ENCODE data around the gene INPP5A.
"Not testable (repeated sequence)": the region's sequence is repeated elsewhere in the genome, so short reads cannot be mapped to it uniquely, and the experiment has no call there.

INPP5A gene

GRCh38 chr10:132677473-132678227 lies 140.1 kb downstream of the INPP5A start:
- no peak overlapping the region for H3K4me3 Mint-ChIP-seq
- no peaks in the 10 kb centered on the region for H3K27me3 Mint-ChIP-seq
- ATAC-seq (no peak), DNase-seq (no peak)
- peaks cover 4% of the 10 kb centered on the region for H3K36me3 Mint-ChIP-seq (ENCODE audit: low read depth)
- no peak overlapping the region for H3K27ac Mint-ChIP-seq
- no peaks in the 10 kb centered on the region for H3K9me3 Mint-ChIP-seq
- peaks cover 5% of the 10 kb centered on the region for H3K4me1 Mint-ChIP-seq

DNA sequence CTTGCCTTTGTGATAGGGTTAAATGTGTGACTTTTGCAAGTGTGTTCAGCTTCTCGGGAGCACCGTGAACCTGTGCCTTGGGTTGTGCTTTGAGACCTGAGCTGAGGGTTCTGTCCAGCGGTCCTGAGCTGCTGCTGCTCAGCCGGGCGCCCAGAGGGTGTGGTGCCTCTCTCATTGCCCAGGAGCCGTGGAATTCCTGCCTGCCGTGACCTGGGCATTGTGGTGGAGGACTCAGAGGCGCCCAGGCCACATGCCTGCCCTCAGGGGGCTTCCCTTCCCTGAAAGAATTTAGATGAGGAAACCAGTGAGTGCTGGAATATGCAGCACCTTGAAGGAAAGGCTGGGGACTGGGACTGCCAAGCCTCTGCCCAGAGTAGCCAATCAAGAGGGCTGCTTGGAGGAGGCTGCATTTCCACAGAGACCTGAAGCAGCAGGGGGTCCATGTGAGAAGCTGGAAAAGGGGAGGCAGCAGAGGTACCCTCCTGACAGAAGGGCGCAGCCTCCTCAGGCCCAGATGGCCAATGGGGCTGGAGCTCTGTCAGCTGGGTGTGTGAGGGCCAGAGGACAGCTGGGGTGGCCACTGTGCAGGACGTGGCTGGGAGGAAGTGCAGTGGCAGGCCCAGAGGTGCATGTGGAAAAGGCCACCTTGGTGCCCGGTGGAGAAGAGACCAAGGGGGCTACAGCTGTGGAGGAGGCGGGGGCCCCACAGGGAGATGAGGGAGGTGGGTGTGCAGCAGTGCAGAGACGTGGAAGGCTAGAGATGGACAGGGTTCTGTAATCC lies 141.0 kb downstream of the INPP5A start:
- DNase-seq (no peak), ATAC-seq (peak; percentile 20)
- no peaks in the 10 kb centered on the region for H3K9me3 Mint-ChIP-seq
- H3K4me3 Mint-ChIP-seq, result no peak overlapping the region
- H3K4me1 Mint-ChIP-seq, result peaks cover 7% of the 10 kb centered on the region
- H3K36me3 Mint-ChIP-seq (ENCODE audit: low read depth), result peaks cover 2% of the 10 kb centered on the region
- H3K27me3 Mint-ChIP-seq, result no peaks in the 10 kb centered on the region
- peak overlapping the region; percentile 9 for H3K27ac Mint-ChIP-seq

DNA sequence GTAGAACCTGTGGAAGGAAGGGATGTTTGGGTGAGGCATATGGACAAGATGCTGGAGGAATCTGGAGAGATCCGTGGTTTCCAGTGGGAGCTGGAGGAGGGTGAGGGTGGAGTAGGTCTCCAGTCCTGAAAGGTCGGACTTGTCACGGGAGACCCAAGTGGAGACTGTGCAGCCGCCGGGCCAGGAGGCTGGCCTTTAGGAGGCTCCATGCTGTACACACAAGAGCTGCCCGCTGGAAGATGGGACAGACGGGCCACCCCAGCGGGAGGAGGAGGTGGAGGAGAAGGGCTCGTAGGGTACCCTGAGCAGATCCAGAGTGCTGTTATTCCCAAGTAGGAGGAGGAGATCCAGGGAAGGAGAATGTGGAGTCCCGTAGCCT lies 141.6 kb downstream of the INPP5A start:
- Mint-ChIP-seq H3K27ac (no peak overlapping the region), H3K36me3 (ENCODE audit: low read depth) (peaks cover 2% of the 10 kb centered on the region), H3K4me1 (peaks cover 10% of the 10 kb centered on the region), H3K27me3 (no peaks in the 10 kb centered on the region), H3K4me3 (no peak overlapping the region), H3K9me3 (no peaks in the 10 kb centered on the region)
- peak; percentile 24 for ATAC-seq
- DNase-seq, result no peak

- H3K4me3 Mint-ChIP-seq, result no peak overlapping the region
- H3K36me3 Mint-ChIP-seq (ENCODE audit: low read depth), result peaks cover 2% of the 10 kb centered on the region
- H3K27me3 Mint-ChIP-seq, result no peaks in the 10 kb centered on the region
- H3K27ac Mint-ChIP-seq, result no peak overlapping the region
- H3K4me1 Mint-ChIP-seq, result peaks cover 14% of the 10 kb centered on the region
- DNase-seq (no peak), ATAC-seq (no peak)
- H3K9me3 Mint-ChIP-seq, result no peaks in the 10 kb centered on the region
Measured at GRCh38 chr10:132679640-132680039, 142.1 kb downstream of the INPP5A start.

- not testable (repeated sequence) for H3K27me3 Mint-ChIP-seq
Measured at GRCh38 chr10:132680741-132681140, 143.2 kb downstream of the INPP5A start.

DNA sequence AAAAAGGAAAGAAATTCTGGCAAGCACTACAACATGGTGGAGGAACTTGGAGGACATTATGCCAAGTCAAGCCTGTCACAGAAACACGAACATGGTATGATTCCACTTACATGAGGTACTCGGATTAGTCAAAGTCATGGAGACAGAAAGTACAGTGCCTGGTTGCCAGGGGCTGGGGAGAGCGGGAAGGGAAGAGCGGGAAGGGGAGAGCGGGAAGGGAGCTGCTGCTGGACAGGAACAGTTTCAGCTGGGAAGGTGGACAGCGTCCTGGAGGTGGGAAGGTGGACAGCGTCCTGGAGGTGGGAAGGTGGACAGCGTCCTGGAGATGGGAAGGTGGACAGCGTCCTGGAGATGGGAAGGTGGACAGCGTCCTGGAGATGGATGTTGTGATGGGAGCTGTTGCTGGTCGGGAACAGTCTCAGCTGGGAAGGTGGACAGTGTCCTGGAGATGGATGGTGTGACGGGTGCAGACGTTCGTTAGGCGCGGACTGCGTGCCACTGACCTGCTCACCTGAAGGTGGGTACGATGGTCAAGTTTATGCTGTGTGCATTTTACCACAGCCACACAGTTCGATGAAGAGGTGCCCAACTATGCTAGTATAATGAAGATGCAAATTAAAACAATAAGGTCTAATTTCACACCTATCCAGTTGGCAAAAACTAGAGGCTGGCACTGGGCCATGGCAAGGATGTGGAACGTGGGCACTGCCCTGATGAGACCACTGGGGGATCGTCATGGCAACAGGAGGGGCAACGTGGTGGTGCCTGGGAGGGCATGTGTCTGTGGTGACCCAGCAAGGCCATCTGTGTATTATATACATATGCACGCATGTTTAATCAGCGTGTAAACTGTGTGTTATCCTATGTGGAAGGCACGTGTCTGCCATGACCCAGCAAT lies 144.5 kb downstream of the INPP5A start:
- no peaks in the 10 kb centered on the region for H3K9me3 Mint-ChIP-seq
- H3K27me3 Mint-ChIP-seq, result no peaks in the 10 kb centered on the region
- H3K36me3 Mint-ChIP-seq (ENCODE audit: low read depth), result peaks cover 2% of the 10 kb centered on the region
- DNase-seq (no peak), ATAC-seq (no peak)
- H3K4me3 Mint-ChIP-seq, result no peak overlapping the region
- peaks cover 29% of the 10 kb centered on the region for H3K4me1 Mint-ChIP-seq
- H3K27ac Mint-ChIP-seq, result no peak overlapping the region

More at GRCh38 chr10:132680741-132681140, 143.2 kb downstream of the INPP5A start:
- H3K4me1 Mint-ChIP-seq, result peaks cover 24% of the 10 kb centered on the region
- H3K4me3 Mint-ChIP-seq; H3K36me3 Mint-ChIP-seq (ENCODE audit: low read depth); H3K27ac Mint-ChIP-seq; H3K9me3 Mint-ChIP-seq; DNase-seq; ATAC-seq: not testable (repeated sequence)

DNA sequence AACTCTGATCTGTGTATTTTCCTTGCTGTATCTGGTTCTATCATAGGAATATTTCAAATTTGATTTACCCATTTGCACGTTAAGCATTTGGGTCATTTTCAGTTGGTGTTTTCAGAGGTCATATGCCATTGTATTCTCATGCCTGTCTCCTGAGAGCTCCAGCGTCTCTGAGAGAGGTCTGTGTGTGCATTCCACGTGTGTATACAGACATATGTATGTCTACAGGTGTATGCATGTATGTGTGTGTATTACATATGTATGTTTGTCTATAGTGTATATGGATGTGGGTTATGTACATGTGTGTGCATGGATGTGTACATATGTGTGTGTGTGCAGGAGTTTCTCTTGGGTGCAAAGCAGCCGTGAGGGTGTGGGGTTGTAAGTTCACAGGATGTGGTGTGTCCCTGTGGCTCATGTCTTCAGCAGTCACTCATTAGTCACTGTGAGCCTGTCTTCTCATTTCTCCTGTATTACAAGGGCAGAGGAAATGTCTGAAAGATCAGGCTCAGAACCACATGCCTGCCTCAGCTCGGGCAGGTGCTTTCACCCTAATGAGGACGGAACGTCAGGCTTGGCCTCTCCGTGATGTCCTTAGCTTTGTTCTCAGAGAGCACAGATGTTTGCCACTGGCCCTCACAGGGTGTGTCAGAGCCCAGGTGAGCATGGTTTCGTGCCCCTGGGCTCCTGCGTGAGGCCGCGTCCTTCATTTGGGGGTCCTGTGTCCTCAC lies 146.7 kb downstream of the INPP5A start:
- Mint-ChIP-seq H3K4me1 (peaks cover 29% of the 10 kb centered on the region), H3K4me3 (no peak overlapping the region), H3K9me3 (no peaks in the 10 kb centered on the region), H3K27me3 (no peaks in the 10 kb centered on the region), H3K27ac (peak overlapping the region; percentile 70), H3K36me3 (ENCODE audit: low read depth) (peaks cover 2% of the 10 kb centered on the region)
- DNase-seq, result peak; percentile 33
- peak; percentile 94 for ATAC-seq

DNA sequence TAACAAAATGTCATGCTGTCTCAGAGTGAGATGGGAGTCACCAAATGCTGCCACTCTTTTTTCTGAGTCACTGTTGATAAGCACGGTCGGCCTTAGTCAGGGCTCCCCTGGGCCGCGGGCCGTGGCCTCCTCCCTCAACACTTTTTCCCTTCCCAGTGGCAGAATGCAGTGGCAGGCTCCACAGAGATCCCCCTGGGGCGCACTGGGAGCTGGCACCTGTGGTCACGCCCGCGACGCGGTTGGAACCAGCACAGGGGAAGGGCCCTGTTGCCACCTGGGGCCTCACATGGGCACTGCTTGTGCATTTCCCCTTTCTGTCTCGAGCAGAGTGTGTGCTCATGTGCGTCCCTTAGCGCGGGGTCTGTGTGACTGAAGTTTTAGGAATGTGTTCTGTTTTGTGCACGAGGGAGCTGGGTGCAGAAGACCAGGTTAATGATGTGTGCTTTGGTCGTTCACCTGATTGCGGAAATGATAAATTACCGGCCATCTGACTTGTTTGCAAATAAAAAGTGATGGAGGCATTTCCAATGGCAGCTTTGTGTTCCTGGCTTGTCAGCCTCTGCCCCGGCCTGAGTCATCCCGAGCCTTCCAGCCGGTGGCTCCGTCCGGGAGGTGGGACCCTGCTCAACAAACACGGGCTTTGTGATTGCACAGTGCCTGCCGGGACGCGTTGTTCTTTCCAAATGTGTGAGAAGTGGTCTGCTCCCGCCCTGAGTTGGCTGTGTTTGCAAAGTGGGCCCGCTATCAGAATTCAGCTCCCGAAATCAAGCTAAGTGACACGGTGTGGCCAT lies 147.7 kb downstream of the INPP5A start:
- H3K27ac Mint-ChIP-seq, result no peak overlapping the region
- H3K4me3 Mint-ChIP-seq, result no peak overlapping the region
- DNase-seq (peak; percentile 32), ATAC-seq (peak; percentile 55)
- peaks cover 29% of the 10 kb centered on the region for H3K4me1 Mint-ChIP-seq
- peaks cover 2% of the 10 kb centered on the region for H3K36me3 Mint-ChIP-seq (ENCODE audit: low read depth)
- H3K9me3 Mint-ChIP-seq, result no peaks in the 10 kb centered on the region
- no peaks in the 10 kb centered on the region for H3K27me3 Mint-ChIP-seq

DNA sequence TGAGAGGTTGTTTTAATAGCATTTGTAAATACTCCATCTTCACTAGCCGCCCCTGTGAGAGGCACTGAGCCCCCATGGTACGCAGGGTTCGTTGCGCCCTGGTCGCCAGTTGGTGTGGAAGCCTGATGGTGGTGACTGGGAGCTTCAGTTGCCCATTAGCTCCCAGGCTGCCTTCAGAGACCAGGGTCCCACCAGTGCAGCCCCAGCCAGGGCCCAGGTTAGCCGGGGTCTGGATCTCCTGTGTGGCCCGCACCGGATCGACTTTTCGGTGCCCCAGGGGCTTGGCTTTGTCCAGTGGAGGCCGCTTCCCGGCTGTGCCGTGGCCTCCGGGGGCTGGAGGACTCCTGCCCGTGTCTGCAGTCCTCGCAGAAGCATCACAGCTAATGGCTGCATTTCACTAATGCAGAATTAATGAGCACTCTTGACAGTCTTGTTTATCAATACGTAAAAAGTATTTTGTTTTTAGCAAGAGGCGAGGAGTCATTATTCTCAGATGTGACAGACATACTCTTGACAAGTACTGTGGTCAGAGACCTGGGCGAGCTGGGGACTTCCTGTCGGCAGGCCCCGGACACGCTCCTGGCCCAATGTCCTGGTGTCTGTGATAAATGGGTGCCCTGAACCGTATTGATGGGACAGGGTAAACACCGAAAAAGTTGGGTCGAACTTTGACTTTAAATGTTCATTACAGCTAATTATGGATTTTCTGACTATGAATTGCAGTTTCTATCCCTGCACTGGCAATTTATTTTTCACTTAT lies 148.5 kb downstream of the INPP5A start:
- ATAC-seq (no peak), DNase-seq (no peak)
- no peaks in the 10 kb centered on the region for H3K27me3 Mint-ChIP-seq
- H3K9me3 Mint-ChIP-seq, result no peaks in the 10 kb centered on the region
- H3K4me1 Mint-ChIP-seq, result peaks cover 27% of the 10 kb centered on the region
- H3K27ac Mint-ChIP-seq, result no peak overlapping the region
- H3K36me3 Mint-ChIP-seq (ENCODE audit: low read depth), result peaks cover 4% of the 10 kb centered on the region
- H3K4me3 Mint-ChIP-seq, result no peak overlapping the region

DNA sequence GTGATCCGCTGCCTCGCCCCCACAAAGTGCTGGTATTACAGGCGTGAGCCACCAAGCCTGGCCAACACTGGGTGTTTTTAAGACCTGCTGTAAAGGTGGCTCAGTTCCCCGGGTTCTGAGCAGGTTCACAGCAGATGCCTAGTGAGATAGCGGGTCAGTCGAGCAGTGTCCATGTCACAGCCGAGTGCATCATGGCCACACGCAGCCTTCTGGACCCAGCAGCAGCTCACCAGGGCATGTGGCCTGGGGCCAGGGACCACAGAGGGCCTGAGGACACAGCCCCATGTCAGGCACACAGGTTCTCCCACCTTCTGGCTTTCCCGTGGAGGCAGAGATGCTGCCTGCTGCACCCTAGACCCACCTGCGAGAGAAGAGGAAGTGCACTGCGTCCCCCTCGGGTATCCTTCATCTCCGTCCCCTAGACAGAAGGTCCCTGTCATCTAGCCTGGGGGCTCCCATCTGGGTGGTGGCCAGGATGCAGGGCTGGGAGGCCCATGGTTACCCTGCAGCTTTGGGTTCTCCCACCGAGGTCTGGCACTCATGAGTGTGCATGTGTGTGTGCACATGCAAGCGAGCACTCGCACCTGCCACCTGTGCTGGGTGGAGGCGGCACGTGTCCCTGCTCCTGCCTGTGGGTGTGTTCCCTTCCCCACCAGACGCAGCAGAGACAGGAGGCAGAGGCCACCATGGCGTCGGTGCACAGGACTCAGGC lies 149.8 kb downstream of the INPP5A start:
- H3K27me3 Mint-ChIP-seq, result no peaks in the 10 kb centered on the region

GRCh38 chr10:132687893-132688579 lies 150.4 kb downstream of the INPP5A start:
- Mint-ChIP-seq H3K36me3 (ENCODE audit: low read depth) (peaks cover 7% of the 10 kb centered on the region), H3K4me1 (peaks cover 24% of the 10 kb centered on the region), H3K27me3 (no peaks in the 10 kb centered on the region), H3K9me3 (no peaks in the 10 kb centered on the region), H3K4me3 (no peak overlapping the region), H3K27ac (no peak overlapping the region)
- ATAC-seq, result no peak
- DNase-seq, result no peak

More for the DNA sequence above, 149.8 kb downstream of the INPP5A start:
- no peaks in the 10 kb centered on the region for H3K9me3 Mint-ChIP-seq
- no peak overlapping the region for H3K27ac Mint-ChIP-seq
- DNase-seq (no peak), ATAC-seq (no peak)
- no peak overlapping the region for H3K4me3 Mint-ChIP-seq
- H3K4me1 Mint-ChIP-seq, result peaks cover 24% of the 10 kb centered on the region
- H3K36me3 Mint-ChIP-seq (ENCODE audit: low read depth), result peaks cover 7% of the 10 kb centered on the region
